ENCODE data around the gene PCDHB4.

DNA sequence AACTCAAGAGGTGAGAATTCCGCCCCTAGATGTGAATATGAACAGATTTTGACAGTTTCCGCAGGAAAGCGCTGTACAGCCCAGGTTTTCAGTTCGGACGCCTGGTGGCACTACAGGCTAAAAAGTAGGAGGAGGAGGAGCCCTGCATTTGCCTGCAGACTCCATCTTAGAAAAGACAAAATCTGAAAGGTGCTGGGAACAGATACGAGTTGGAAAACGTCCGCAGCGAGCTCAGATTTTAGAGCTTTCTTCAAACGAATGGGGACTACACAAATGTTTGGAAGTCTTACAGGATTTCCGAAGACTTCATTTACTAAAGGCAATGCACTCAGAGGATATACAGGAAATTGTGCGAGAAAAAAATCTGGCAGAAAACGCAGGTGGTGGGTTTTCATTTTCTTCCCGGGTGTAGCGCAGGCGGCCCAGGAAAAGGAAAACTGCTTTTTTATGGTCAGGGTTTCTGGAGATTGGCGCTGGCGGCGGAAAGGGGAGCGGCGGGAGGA, 37.1 kb upstream of the PCDHB4 start:
- TF ChIP-seq POLR2AphosphoS5 (IDR thresholded peaks at IDR 0.05), result no peak
- TF ChIP-seq POLR2A (IDR thresholded peaks at IDR 0.05), result no peak

All from stomach (tissue), 4 donors.